ENCODE data around the gene CTNNBIP1. TPM values are rescaled to one million over a fixed set of nuclear protein-coding genes. Genes with fewer than 3 reads are reported as not detected.
A peak's percentile ranks its signal among the peaks of the same experiment; 100 is the strongest.

Gene CTNNBIP1
- polyA plus RNA-seq, 1 donor from 2014 or later: 69.3 TPM

GRCh38 chr1:9820521-9820920 is 89.5 kb downstream of the CTNNBIP1 start:
- Histone ChIP-seq H3K9me2 (ENCODE audit: insufficient read depth, low read length) (no peaks in the 10 kb centered on the region), H3F3A (ENCODE audit: insufficient read depth, low read length, poor library complexity, severe bottlenecking) (no peaks in the 10 kb centered on the region), H3K27ac (ENCODE audit: low read length) (no peak overlapping the region), H3K9me3 (ENCODE audit: low read length) (no peaks in the 10 kb centered on the region), H3K4me2 (ENCODE audit: low read length) (no peak overlapping the region), H3K9ac (ENCODE audit: low read length) (no peak overlapping the region), H4K20me1 (ENCODE audit: insufficient read depth) (no peaks in the 10 kb centered on the region), H3K4me3 (ENCODE audit: low read length) (peak overlapping the region; percentile 94), H3K27me3 (ENCODE audit: insufficient read depth, low read depth, low read length) (no peaks in the 10 kb centered on the region), H3K79me2 (replicated peaks; ENCODE audit: insufficient read depth, low read length) (peaks cover 58% of the 10 kb centered on the region), H2AFZ (ENCODE audit: low read depth, low read length) (no peak overlapping the region), H3K36me3 (ENCODE audit: insufficient read depth, low read length) (no peaks in the 10 kb centered on the region)
- TF ChIP-seq SMC3 (conservative IDR thresholded peaks at IDR 0.05; ENCODE audit: poor library complexity) (no peak), REST (IDR thresholded peaks at IDR 0.05; ENCODE audit: borderline replicate concordance) (no peak), RAD21 (conservative IDR thresholded peaks at IDR 0.05) (no peak)
- TF ChIP-seq, protein P1, sequence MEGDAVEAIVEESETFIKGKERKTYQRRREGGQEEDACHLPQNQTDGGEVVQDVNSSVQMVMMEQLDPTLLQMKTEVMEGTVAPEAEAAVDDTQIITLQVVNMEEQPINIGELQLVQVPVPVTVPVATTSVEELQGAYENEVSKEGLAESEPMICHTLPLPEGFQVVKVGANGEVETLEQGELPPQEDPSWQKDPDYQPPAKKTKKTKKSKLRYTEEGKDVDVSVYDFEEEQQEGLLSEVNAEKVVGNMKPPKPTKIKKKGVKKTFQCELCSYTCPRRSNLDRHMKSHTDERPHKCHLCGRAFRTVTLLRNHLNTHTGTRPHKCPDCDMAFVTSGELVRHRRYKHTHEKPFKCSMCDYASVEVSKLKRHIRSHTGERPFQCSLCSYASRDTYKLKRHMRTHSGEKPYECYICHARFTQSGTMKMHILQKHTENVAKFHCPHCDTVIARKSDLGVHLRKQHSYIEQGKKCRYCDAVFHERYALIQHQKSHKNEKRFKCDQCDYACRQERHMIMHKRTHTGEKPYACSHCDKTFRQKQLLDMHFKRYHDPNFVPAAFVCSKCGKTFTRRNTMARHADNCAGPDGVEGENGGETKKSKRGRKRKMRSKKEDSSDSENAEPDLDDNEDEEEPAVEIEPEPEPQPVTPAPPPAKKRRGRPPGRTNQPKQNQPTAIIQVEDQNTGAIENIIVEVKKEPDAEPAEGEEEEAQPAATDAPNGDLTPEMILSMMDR (IDR thresholded peaks at IDR 0.05; ENCODE audit: poor library complexity, severe bottlenecking): no peak

DNA sequence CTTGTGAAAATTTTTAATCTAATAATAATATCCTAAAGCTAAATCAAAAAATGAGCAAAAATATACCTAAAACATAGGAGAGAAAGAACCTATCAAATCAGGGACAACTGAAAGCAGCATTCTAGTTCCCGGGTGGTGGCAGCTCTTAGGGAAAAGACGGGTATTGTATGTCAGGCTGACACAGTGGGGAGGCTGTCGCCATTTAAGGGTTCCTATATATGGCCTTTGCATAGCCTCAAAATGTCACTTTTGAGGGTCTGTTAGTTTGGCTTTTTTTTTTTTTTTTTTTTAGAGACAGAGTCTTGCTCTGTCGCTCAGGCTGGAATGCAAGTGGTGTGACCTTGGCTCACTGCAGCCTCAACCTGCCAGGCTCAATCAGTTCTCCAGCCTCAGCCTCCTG is 92.3 kb downstream of the CTNNBIP1 start:
- Histone ChIP-seq H3K79me2 (replicated peaks; ENCODE audit: insufficient read depth, low read length) (peaks cover 78% of the 10 kb centered on the region), H3K27ac (ENCODE audit: low read length) (no peak overlapping the region), H3K36me3 (ENCODE audit: insufficient read depth, low read length) (no peaks in the 10 kb centered on the region), H3K4me2 (ENCODE audit: low read length) (no peak overlapping the region), H2AFZ (ENCODE audit: low read depth, low read length) (no peak overlapping the region), H3K27me3 (ENCODE audit: insufficient read depth, low read depth, low read length) (no peaks in the 10 kb centered on the region), H3F3A (ENCODE audit: insufficient read depth, low read length, poor library complexity, severe bottlenecking) (no peaks in the 10 kb centered on the region), H3K9me2 (ENCODE audit: insufficient read depth, low read length) (no peaks in the 10 kb centered on the region), H3K4me3 (ENCODE audit: low read length) (no peak overlapping the region), H3K9ac (ENCODE audit: low read length) (no peak overlapping the region), H3K9me3 (ENCODE audit: low read length) (no peaks in the 10 kb centered on the region), H4K20me1 (ENCODE audit: insufficient read depth) (no peaks in the 10 kb centered on the region)
- TF ChIP-seq TAF1 (IDR thresholded peaks at IDR 0.05; ENCODE audit: low read depth): no peak

DNA sequence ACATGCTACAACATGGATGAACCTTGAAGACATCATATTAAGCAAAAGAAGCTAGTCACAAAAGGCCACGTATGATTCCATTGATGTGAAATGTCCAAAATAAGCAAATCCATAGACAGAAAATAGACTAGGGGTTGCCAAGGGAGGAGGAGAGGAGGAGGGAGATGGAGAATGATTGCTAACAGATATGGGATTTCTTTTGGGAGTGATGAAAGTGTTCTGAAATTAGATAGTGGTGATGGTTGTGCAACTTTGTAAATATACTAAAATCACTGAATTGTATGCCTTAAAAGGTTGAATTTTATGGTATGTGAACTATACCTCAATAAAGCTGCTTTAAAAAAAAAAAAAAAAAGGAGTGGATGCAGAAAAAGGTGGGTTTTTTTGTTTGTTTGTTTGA is 93.9 kb downstream of the CTNNBIP1 start:
- Histone ChIP-seq H3K4me3 (ENCODE audit: low read length) (no peak overlapping the region), H3K27ac (ENCODE audit: low read length) (no peak overlapping the region), H3K36me3 (ENCODE audit: insufficient read depth, low read length) (no peaks in the 10 kb centered on the region), H3K4me2 (ENCODE audit: low read length) (no peak overlapping the region), H3K79me2 (replicated peaks; ENCODE audit: insufficient read depth, low read length) (peaks cover 73% of the 10 kb centered on the region), H3K9me2 (ENCODE audit: insufficient read depth, low read length) (no peaks in the 10 kb centered on the region), H3F3A (ENCODE audit: insufficient read depth, low read length, poor library complexity, severe bottlenecking) (no peaks in the 10 kb centered on the region), H3K9me3 (ENCODE audit: low read length) (no peaks in the 10 kb centered on the region), H2AFZ (ENCODE audit: low read depth, low read length) (no peak overlapping the region), H4K20me1 (ENCODE audit: insufficient read depth) (no peaks in the 10 kb centered on the region), H3K27me3 (ENCODE audit: insufficient read depth, low read depth, low read length) (no peaks in the 10 kb centered on the region), H3K9ac (ENCODE audit: low read length) (no peak overlapping the region)
- TF ChIP-seq EP300 (conservative IDR thresholded peaks at IDR 0.05; ENCODE audit: poor library complexity, severe bottlenecking) (no peak), RAD21 (conservative IDR thresholded peaks at IDR 0.05) (no peak), SMC3 (conservative IDR thresholded peaks at IDR 0.05; ENCODE audit: poor library complexity) (no peak), MXI1 (conservative IDR thresholded peaks at IDR 0.05; ENCODE audit: poor library complexity, severe bottlenecking) (no peak), TAF1 (IDR thresholded peaks at IDR 0.05; ENCODE audit: low read depth) (no peak), POLR2AphosphoS5 (IDR thresholded peaks at IDR 0.05) (no peak), EZH2 (IDR thresholded peaks at IDR 0.05; ENCODE audit: borderline replicate concordance, insufficient read depth, low read length, poor library complexity, severe bottlenecking) (no peak)
- TF ChIP-seq, protein P1 (IDR thresholded peaks at IDR 0.05; ENCODE audit: poor library complexity, severe bottlenecking): no peak
